HG02870 (cell line): ENCODE results near the gene IL4.
A peak's percentile ranks its signal among the peaks of the same experiment; 100 is the strongest.

ENCODE experiments used
- ATAC-seq: cut with Tn5 transposase; IDR thresholded peaks from one replicate; pipeline ENCODE4 v1.9.1; 2021; ENCODE audit warnings: mild to moderate bottlenecking, moderate library complexity; ENCODE audit not compliant: unreplicated experiment

The IL4 gene

GRCh38 chr5:132669966-132670882 is 3.6 kb upstream of the IL4 start:
- ATAC-seq: no peak

- ATAC-seq: no peak
Observed at GRCh38 chr5:132671000-132671399, 2.8 kb upstream of the IL4 start.

- ATAC-seq: no peak
Observed at GRCh38 chr5:132673488-132673887, 301 bp upstream of the IL4 start.

- peak; percentile 78 for ATAC-seq
Observed at GRCh38 chr5:132674671-132675506, 1.1 kb downstream of the IL4 start.

- ATAC-seq: no peak
Observed at GRCh38 chr5:132675936-132676689, 2.3 kb downstream of the IL4 start.

- no peak for ATAC-seq
Observed at GRCh38 chr5:132677191-132677590, 3.4 kb downstream of the IL4 start.

GRCh38 chr5:132677682-132678400 is 4.1 kb downstream of the IL4 start:
- no peak for ATAC-seq

GRCh38 chr5:132678735-132679134 is 4.9 kb downstream of the IL4 start:
- no peak for ATAC-seq

GRCh38 chr5:132679166-132679565 is 5.4 kb downstream of the IL4 start:
- ATAC-seq: no peak

- no peak for ATAC-seq
Observed at GRCh38 chr5:132679717-132680380, 6.1 kb downstream of the IL4 start.

GRCh38 chr5:132680780-132681475 is 7.1 kb downstream of the IL4 start:
- no peak for ATAC-seq

GRCh38 chr5:132681476-132681831 is 7.7 kb downstream of the IL4 start:
- ATAC-seq: no peak

- no peak for ATAC-seq
Observed at GRCh38 chr5:132681983-132682382, 8.2 kb downstream of the IL4 start.

- ATAC-seq: no peak
Observed at GRCh38 chr5:132684491-132684890, 10.7 kb downstream of the IL4 start.

GRCh38 chr5:132684922-132685720 is 11.3 kb downstream of the IL4 start:
- no peak for ATAC-seq

- ATAC-seq: no peak
Observed at GRCh38 chr5:132686193-132686592, 12.4 kb downstream of the IL4 start.

GRCh38 chr5:132687995-132688394 is 14.2 kb downstream of the IL4 start:
- ATAC-seq: no peak

- no peak for ATAC-seq
Observed at GRCh38 chr5:132688536-132689339, 14.9 kb downstream of the IL4 start.
